HEK293 (cell line): ENCODE data around the gene VDR.

Experiments used
- CTCF ChIP-seq: fragments of 450-650 bp; formaldehyde crosslinking; IDR thresholded peaks from 2 replicates; pipeline ENCODE4 v1.5.1; 2016; ENCODE audit warnings: missing biosample characterization, missing genetic modification characterization
- GFI1B ChIP-seq: fragments of 450-650 bp; formaldehyde crosslinking; IDR thresholded peaks from 2 replicates; pipeline ENCODE4 v1.5.1; 2016; ENCODE audit warnings: missing biosample characterization, missing genetic modification characterization
- MYNN ChIP-seq: fragments of 450-650 bp; formaldehyde crosslinking; IDR thresholded peaks from 2 replicates; pipeline ENCODE4 v1.5.1; 2016; ENCODE audit warnings: missing biosample characterization, missing genetic modification characterization, borderline replicate concordance
- SP2 ChIP-seq: fragments of 450-650 bp; formaldehyde crosslinking; IDR thresholded peaks from 2 replicates; pipeline ENCODE4 v1.5.1; 2016; ENCODE audit warnings: missing biosample characterization, missing genetic modification characterization
- ZBTB1 ChIP-seq: fragments of 450-650 bp; formaldehyde crosslinking; IDR thresholded peaks from 2 replicates; pipeline ENCODE4 v1.5.1; 2016; ENCODE audit warnings: missing biosample characterization, missing genetic modification characterization
- ZBTB49 ChIP-seq: fragments of 450-650 bp; formaldehyde crosslinking; IDR thresholded peaks from 2 replicates; pipeline ENCODE4 v1.5.1; 2016; ENCODE audit warnings: missing biosample characterization, missing genetic modification characterization, low read depth
- ZNF138 ChIP-seq: fragments of 450-650 bp; formaldehyde crosslinking; IDR thresholded peaks from 2 replicates; pipeline ENCODE4 v1.5.1; 2016; ENCODE audit warnings: missing biosample characterization, missing genetic modification characterization, borderline replicate concordance
- ZNF350 ChIP-seq: fragments of 450-650 bp; formaldehyde crosslinking; IDR thresholded peaks from 2 replicates; pipeline ENCODE4 v1.5.0; 2017; ENCODE audit warnings: missing biosample characterization, mild to moderate bottlenecking, missing genetic modification characterization
- ZNF600 ChIP-seq: fragments of 450-650 bp; formaldehyde crosslinking; IDR thresholded peaks from 2 replicates; pipeline ENCODE4 v1.5.1; 2016; ENCODE audit warnings: missing biosample characterization, missing genetic modification characterization
- ZNF701 ChIP-seq: fragments of 450-650 bp; formaldehyde crosslinking; IDR thresholded peaks from 2 replicates; pipeline ENCODE4 v1.5.1; 2016; ENCODE audit warnings: missing biosample characterization, missing genetic modification characterization

GRCh38 chr12:47913081-47913480, 8.3 kb upstream of the VDR start:
- TF ChIP-seq ZBTB49 (no peak), CTCF (tag by site-specific recombination) (no peak), ZNF701 (tag by site-specific recombination) (no peak), MYNN (tag by site-specific recombination) (no peak), SP2 (tag by site-specific recombination) (no peak), ZNF138 (no peak), ZNF600 (tag by site-specific recombination) (no peak), ZNF350 (tag by site-specific recombination) (no peak), ZBTB1 (no peak), GFI1B (tag by site-specific recombination) (no peak)
